HG03460 (cell line): ENCODE measurements around the gene CNIH1.

Experiments used
- ATAC-seq: cut with Tn5 transposase; IDR thresholded peaks from one replicate; pipeline ENCODE4 v1.9.1; 2021; ENCODE audit not compliant: unreplicated experiment

The CNIH1 gene

GRCh38 chr14:54440873-54441868, at the start of gene CNIH1:
Gene CNIH1, minus strand, starts transcription at chr14:54441374. Its CDS starts 47 bp downstream, at chr14:54441327.
- ATAC-seq: peak; percentile 93

- ATAC-seq: no peak
Measured at GRCh38 chr14:54490445-54491175, 49.4 kb upstream of the CNIH1 start.

- no peak for ATAC-seq
Measured at GRCh38 chr14:54489731-54490444, 48.7 kb upstream of the CNIH1 start.

GRCh38 chr14:54489318-54489683, 48.1 kb upstream of the CNIH1 start:
- no peak for ATAC-seq

GRCh38 chr14:54488646-54489317, 47.6 kb upstream of the CNIH1 start, which contains the start of gene GMFB:
Gene GMFB, minus strand, starts transcription at chr14:54488980. Its CDS starts 53 bp downstream, at chr14:54488927.
- ATAC-seq: peak; percentile 91

- ATAC-seq: no peak
Measured at GRCh38 chr14:54488318-54488645, 47.1 kb upstream of the CNIH1 start.

GRCh38 chr14:54487771-54488170, 46.6 kb upstream of the CNIH1 start:
- no peak for ATAC-seq

- ATAC-seq: no peak
Measured at GRCh38 chr14:54486685-54487084, 45.5 kb upstream of the CNIH1 start.

- no peak for ATAC-seq
Measured at GRCh38 chr14:54483846-54484245, 42.7 kb upstream of the CNIH1 start.

- no peak for ATAC-seq
Measured at GRCh38 chr14:54483073-54483745, 42.0 kb upstream of the CNIH1 start.

GRCh38 chr14:54481695-54482094, 40.5 kb upstream of the CNIH1 start:
- no peak for ATAC-seq

- ATAC-seq: no peak
Measured at GRCh38 chr14:54480830-54481562, 39.8 kb upstream of the CNIH1 start.

GRCh38 chr14:54478636-54479215, 37.6 kb upstream of the CNIH1 start:
- ATAC-seq: no peak

GRCh38 chr14:54475911-54476310, 34.7 kb upstream of the CNIH1 start:
- no peak for ATAC-seq

GRCh38 chr14:54475187-54475899, 34.2 kb upstream of the CNIH1 start:
- no peak for ATAC-seq

GRCh38 chr14:54474232-54474793, 33.1 kb upstream of the CNIH1 start:
- no peak for ATAC-seq

GRCh38 chr14:54472315-54472714, 31.1 kb upstream of the CNIH1 start:
- no peak for ATAC-seq

- ATAC-seq: no peak
Measured at GRCh38 chr14:54471641-54472040, 30.5 kb upstream of the CNIH1 start.
